Daoy (cell line): ENCODE results near the gene ELP6. TPM values are rescaled to one million over a fixed set of nuclear protein-coding genes. Genes with fewer than 3 reads are reported as not detected.
A peak's percentile ranks its signal among the peaks of the same experiment; 100 is the strongest.
"Not testable (repeated sequence)": the region's sequence is repeated elsewhere in the genome, so short reads cannot be mapped to it uniquely, and the experiment has no call there.

Experiments
- DNase-seq: peaks from one replicate; pipeline ENCODE4 v3.0.0-alpha.2; 2015; ENCODE audit warnings: low read depth
- total RNA-seq: library from RNA; depleted of rRNA; stranded (reverse); fragments of >200 nt; shearing (Covaris generic); gene quantifications from 2 replicates; pipeline ENCODE4 v1.2.3, GENCODE V29; 2014

Gene ELP6
- total RNA-seq, 1 experiment from 2014 or later = 44.3 TPM

- DNase-seq = peak; percentile 19
Measured at GRCh38 chr3:47512416-47513124, 942 bp downstream of the ELP6 start.

GRCh38 chr3:47505267-47505666 lies 8.2 kb downstream of the ELP6 start:
- DNase-seq = not testable (repeated sequence)

- no peak for DNase-seq
Measured at GRCh38 chr3:47504113-47504512, 9.4 kb downstream of the ELP6 start.

GRCh38 chr3:47503033-47503432 lies 10.5 kb downstream of the ELP6 start:
- DNase-seq = no peak

- DNase-seq = no peak
Measured at GRCh38 chr3:47496892-47497291, 16.6 kb downstream of the ELP6 start.

- DNase-seq = no peak
Measured at GRCh38 chr3:47495886-47496285, 17.6 kb downstream of the ELP6 start.

- DNase-seq = no peak
Measured at GRCh38 chr3:47495111-47495510, 18.4 kb downstream of the ELP6 start.

- no peak for DNase-seq
Measured at GRCh38 chr3:47491777-47492176, 21.7 kb downstream of the ELP6 start.

- DNase-seq = no peak
Measured at GRCh38 chr3:47491186-47491585, 22.3 kb downstream of the ELP6 start.

- DNase-seq = no peak
Measured at GRCh38 chr3:47487265-47487664, 26.2 kb downstream of the ELP6 start.

GRCh38 chr3:47485812-47486211 lies 27.7 kb downstream of the ELP6 start:
- DNase-seq = no peak

GRCh38 chr3:47482366-47482765 lies 31.1 kb downstream of the ELP6 start:
- no peak for DNase-seq

GRCh38 chr3:47481763-47482162 lies 31.7 kb downstream of the ELP6 start:
- not testable (repeated sequence) for DNase-seq

- DNase-seq = not testable (repeated sequence)
Measured at GRCh38 chr3:47480267-47480666, 33.2 kb downstream of the ELP6 start.

- no peak for DNase-seq
Measured at GRCh38 chr3:47479826-47480160, 33.7 kb downstream of the ELP6 start.

- no peak for DNase-seq
Measured at GRCh38 chr3:47478022-47478421, 35.5 kb downstream of the ELP6 start.

GRCh38 chr3:47476644-47477199 lies 36.8 kb downstream of the ELP6 start:
- DNase-seq = no peak

GRCh38 chr3:47476330-47476626 lies 37.2 kb downstream of the ELP6 start:
- DNase-seq = no peak

- peak; percentile 88 for DNase-seq
Measured at GRCh38 chr3:47475570-47476329, 37.8 kb downstream of the ELP6 start, which contains the start of gene SCAP. SCAP (minus strand) TSS chr3:47475941; CDS start chr3:47442993, 32,948 bp downstream.

- no peak for DNase-seq
Measured at GRCh38 chr3:47475029-47475569, 38.4 kb downstream of the ELP6 start.

GRCh38 chr3:47473391-47473790 lies 40.1 kb downstream of the ELP6 start:
- no peak for DNase-seq

GRCh38 chr3:47469616-47470015 lies 43.9 kb downstream of the ELP6 start:
- DNase-seq = no peak

- not testable (repeated sequence) for DNase-seq
Measured at GRCh38 chr3:47468315-47468714, 45.2 kb downstream of the ELP6 start.
